Stomach (tissue), 4 donors: Measurements from ENCODE around the gene NSD1.

Experiments
- POLR2A ChIP-seq, 4 donors: fragments of 450-650 bp; IDR thresholded peaks; one replicate each; pipeline ENCODE4 v1.6.1; 2016; ENCODE audit warnings: antibody characterized with exemption in 4 of 4, control low read depth in 2 of 4, mild to moderate bottlenecking in 1 of 4, moderate library complexity in 1 of 4
- POLR2AphosphoS5 ChIP-seq, 3 donors: sonication (generic); formaldehyde crosslinking; IDR thresholded peaks; one replicate each; pipeline ENCODE4 v1.6.1; 2016; ENCODE audit warnings: antibody characterized with exemption in 3 of 3
- TF ChIP-seq, protein P1 (sequence below), 7 experiments: fragments of 450-650 bp in 4 of 7; fragments of 200-600 bp in 3 of 7; sonication (generic) in 3 of 7; IDR thresholded peaks; one replicate each; pipeline ENCODE4 v1.5.1; 2016 to 2019; ENCODE audit warnings: antibody characterized with exemption in 7 of 7, control low read depth in 2 of 7, mild to moderate bottlenecking in 1 of 7

DNA sequence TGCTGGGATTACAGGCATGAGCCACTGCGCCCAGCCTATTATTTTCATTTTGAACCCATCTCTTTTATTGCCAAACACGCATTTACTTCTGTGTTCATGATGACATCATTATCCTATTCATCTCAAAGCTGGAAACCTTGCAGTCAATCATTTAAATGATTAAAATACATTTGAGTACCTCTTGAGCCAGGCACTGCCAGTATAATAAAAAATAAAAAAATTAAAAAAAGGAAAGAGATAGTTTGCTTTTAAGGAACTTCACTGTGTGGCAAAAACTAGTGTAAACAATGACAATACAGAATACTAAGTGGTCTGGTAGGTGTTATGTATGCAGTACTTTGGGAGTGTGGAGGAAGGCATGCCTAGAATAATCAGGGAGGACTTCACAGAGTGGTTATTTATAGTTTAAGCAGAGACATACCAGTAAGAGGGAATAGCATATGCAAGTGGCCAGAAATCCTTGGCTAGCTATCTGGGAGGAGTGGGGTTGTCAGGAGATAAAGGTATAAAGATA, 8.6 kb downstream of the NSD1 start:
- TF ChIP-seq, protein P1, sequence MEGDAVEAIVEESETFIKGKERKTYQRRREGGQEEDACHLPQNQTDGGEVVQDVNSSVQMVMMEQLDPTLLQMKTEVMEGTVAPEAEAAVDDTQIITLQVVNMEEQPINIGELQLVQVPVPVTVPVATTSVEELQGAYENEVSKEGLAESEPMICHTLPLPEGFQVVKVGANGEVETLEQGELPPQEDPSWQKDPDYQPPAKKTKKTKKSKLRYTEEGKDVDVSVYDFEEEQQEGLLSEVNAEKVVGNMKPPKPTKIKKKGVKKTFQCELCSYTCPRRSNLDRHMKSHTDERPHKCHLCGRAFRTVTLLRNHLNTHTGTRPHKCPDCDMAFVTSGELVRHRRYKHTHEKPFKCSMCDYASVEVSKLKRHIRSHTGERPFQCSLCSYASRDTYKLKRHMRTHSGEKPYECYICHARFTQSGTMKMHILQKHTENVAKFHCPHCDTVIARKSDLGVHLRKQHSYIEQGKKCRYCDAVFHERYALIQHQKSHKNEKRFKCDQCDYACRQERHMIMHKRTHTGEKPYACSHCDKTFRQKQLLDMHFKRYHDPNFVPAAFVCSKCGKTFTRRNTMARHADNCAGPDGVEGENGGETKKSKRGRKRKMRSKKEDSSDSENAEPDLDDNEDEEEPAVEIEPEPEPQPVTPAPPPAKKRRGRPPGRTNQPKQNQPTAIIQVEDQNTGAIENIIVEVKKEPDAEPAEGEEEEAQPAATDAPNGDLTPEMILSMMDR (IDR thresholded peaks at IDR 0.05), result no peak
- TF ChIP-seq POLR2A (IDR thresholded peaks at IDR 0.05), result no peak
- TF ChIP-seq POLR2AphosphoS5 (IDR thresholded peaks at IDR 0.05), result no peak
